Erythroblast (primary cell): Measurements from ENCODE around the gene ANKRD39.

Source experiments
- GATA1 ChIP-seq: IDR thresholded peaks from 2 replicates; pipeline ENCODE4 v1.6.1; 2011; ENCODE audit warnings: low read depth, mild to moderate bottlenecking, control low read depth, low read length, moderate library complexity
- POLR2A ChIP-seq: IDR thresholded peaks from 2 replicates; pipeline ENCODE4 v1.6.1; 2011; ENCODE audit warnings: mild to moderate bottlenecking, low read length

DNA sequence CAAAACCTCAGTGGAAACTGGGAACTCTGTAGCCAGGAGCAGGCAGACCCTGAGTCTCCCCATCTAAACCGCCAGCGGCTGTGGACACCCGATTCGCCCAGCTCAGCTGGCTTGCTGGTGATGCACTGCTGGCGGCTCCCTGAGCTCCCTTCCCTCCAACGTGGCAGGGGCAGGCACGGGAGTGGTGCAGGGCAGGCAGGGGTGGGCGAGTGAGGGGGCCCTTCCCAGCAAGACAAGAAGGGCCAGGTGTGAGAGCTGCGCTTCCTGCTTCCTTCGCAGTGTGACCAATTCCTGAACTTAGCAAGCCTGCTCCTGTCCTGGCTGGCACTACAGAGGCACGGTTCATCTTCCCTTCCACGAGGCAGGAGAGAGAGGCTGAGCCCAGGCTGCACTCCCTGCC is 24.4 kb upstream of the ANKRD39 start:
- no peak for TF ChIP-seq POLR2A
- TF ChIP-seq GATA1: no peak
